ENCODE data around the gene USP3.

DNA sequence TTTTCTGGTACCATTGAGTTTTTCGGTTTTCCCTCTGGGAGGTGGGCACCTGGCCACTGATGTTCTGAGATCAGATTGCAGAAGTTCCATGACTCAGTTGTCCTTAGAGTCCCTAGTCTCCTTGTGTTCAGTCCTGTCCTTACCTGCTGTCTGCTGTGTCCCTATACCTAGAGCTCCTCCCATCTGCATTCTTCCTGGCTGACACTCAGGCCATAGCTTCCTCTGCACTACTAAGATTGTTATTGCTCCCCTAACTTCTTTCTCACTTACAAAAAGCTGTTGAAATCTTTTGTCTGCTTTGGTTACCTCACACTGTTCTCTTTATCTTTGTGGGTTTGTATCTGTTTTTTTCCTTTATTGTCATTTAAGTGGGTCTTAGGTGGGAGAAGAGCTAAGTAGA lies 13.2 kb downstream of the USP3 start:
- TF ChIP-seq, protein P1, sequence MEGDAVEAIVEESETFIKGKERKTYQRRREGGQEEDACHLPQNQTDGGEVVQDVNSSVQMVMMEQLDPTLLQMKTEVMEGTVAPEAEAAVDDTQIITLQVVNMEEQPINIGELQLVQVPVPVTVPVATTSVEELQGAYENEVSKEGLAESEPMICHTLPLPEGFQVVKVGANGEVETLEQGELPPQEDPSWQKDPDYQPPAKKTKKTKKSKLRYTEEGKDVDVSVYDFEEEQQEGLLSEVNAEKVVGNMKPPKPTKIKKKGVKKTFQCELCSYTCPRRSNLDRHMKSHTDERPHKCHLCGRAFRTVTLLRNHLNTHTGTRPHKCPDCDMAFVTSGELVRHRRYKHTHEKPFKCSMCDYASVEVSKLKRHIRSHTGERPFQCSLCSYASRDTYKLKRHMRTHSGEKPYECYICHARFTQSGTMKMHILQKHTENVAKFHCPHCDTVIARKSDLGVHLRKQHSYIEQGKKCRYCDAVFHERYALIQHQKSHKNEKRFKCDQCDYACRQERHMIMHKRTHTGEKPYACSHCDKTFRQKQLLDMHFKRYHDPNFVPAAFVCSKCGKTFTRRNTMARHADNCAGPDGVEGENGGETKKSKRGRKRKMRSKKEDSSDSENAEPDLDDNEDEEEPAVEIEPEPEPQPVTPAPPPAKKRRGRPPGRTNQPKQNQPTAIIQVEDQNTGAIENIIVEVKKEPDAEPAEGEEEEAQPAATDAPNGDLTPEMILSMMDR (IDR thresholded peaks at IDR 0.05), result no peak
- no peak for TF ChIP-seq POLR2A (IDR thresholded peaks at IDR 0.05)
